Gastrocnemius medialis (tissue), 4 donors: ENCODE results near the gene USE1. TPM values are rescaled to one million over a fixed set of nuclear protein-coding genes. Genes with fewer than 3 reads are reported as not detected.

ENCODE experiments used
- ATAC-seq, 2 donors: fragments of 150-250 bp; one replicate each; pipeline ENCODE4 v1.9.1; 2016
- DNase-seq, 2 donors: peaks; one replicate each; pipeline ENCODE4 v3.0.0-alpha.2; 2019
- H3K27ac ChIP-seq, 4 donors: fragments of 200-600 bp; sonication (generic); 1 replicate in 1 of 4; 2 replicates in 3 of 4; pipeline ENCODE4 v1.5.1; 2016 to 2018; ENCODE audit warnings: mild to moderate bottlenecking in 2 of 4, moderate library complexity in 1 of 4
- H3K27me3 ChIP-seq, 3 donors: fragments of 200-600 bp; sonication (generic) in 2 of 3; 1 replicate in 1 of 3; 2 replicates in 2 of 3; pipeline versions ENCODE4 v1.5.1 to v1.6.0; 2016 to 2019; ENCODE audit warnings: mild to moderate bottlenecking in 1 of 3, moderate library complexity in 1 of 3
- H3K36me3 ChIP-seq, 2 donors: fragments of 200-600 bp; sonication (generic) in 1 of 2; one replicate each; pipeline ENCODE4 v1.5.1; 2017 to 2018
- H3K4me1 ChIP-seq, 2 donors: fragments of 200-600 bp; sonication (generic) in 1 of 2; one replicate each; pipeline ENCODE4 v1.5.1; 2016 to 2017; ENCODE audit warnings: mild to moderate bottlenecking in 2 of 2
- H3K4me3 ChIP-seq, 4 donors: fragments of 200-600 bp; sonication (generic) in 3 of 4; 1 replicate in 1 of 4; 2 replicates in 3 of 4; pipeline ENCODE4 v1.5.1; 2016 to 2019; ENCODE audit warnings: mild to moderate bottlenecking in 2 of 4
- H3K9me3 ChIP-seq, 3 donors: fragments of 200-600 bp; sonication (generic) in 2 of 3; 1 replicate in 1 of 3; 2 replicates in 2 of 3; pipeline ENCODE4 v1.5.1; 2016 to 2019
- CTCF ChIP-seq, 5 experiments: fragments of 450-650 bp in 3 of 5; fragments of 200-600 bp in 2 of 5; sonication (generic) in 2 of 5; IDR thresholded peaks in 4 of 5; conservative IDR thresholded peaks in 1 of 5; 1 replicate in 4 of 5; 2 replicates in 1 of 5; pipeline ENCODE4 v1.5.1; 2016 to 2019; ENCODE audit warnings: antibody characterized with exemption in 5 of 5, mild to moderate bottlenecking in 3 of 5, moderate library complexity in 3 of 5
- POLR2A ChIP-seq, 2 donors: fragments of 450-650 bp; IDR thresholded peaks; one replicate each; pipeline ENCODE4 v1.6.1; 2017; ENCODE audit warnings: antibody characterized with exemption in 2 of 2, mild to moderate bottlenecking in 2 of 2, moderate library complexity in 2 of 2
- in situ Hi-C, 4 donors: fragments of 200-750 bp; cut with MboI; loops; one replicate each; pipeline versions ENCODE4 v1.15.0 to v1.8.0; 2017; ENCODE audit warnings: low sequenced_read_pairs in 4 of 4
- intact Hi-C: fragments of 100-400 bp; cut with DNase I; formaldehyde crosslinking; loops from one replicate; pipeline ENCODE4 v1.15.1; 2023; ENCODE audit warnings: low total_unique reads
- total RNA-seq, 4 donors: library from RNA; depleted of rRNA; stranded (reverse); fragments of >200 nt; gene quantifications; one replicate each; pipeline versions ENCODE4 v1.1.0 to v1.2.3, GENCODE V29; 2016

USE1 gene
- total RNA-seq, 4 donors from 2014 or later = 14.1 to 39.9 (median 22.3) TPM

- H3K36me3 ChIP-seq = peaks cover 0 to 34% of the 10 kb centered on the region in 2 donors
- no peaks in the 10 kb centered on the region for H3K27me3 ChIP-seq
- intact Hi-C loops (no loop called here), in situ Hi-C loops (no loop called here)
- no peaks in the 10 kb centered on the region for H3K9me3 ChIP-seq
- no peak overlapping the region for H3K4me3 ChIP-seq
- ATAC-seq = no peak
- TF ChIP-seq CTCF (IDR thresholded peaks at IDR 0.05 in 4 of 5, conservative IDR thresholded peaks at IDR 0.05 in 1 of 5) (no peak), POLR2A (IDR thresholded peaks at IDR 0.05) (no peak)
- no peak overlapping the region for H3K27ac ChIP-seq
- H3K4me1 ChIP-seq = no peaks in the 10 kb centered on the region
- no peak for DNase-seq
These were observed 42.4 kb upstream of the USE1 start for GRCh38 chr19:17172624-17173345.

- DNase-seq (no peak), ATAC-seq (no peak)
- Histone ChIP-seq H3K27ac (no peak overlapping the region), H3K4me1 (no peaks in the 10 kb centered on the region), H3K9me3 (no peaks in the 10 kb centered on the region), H3K4me3 (no peak overlapping the region), H3K36me3 (peaks cover 0 to 14% of the 10 kb centered on the region in 2 donors), H3K27me3 (no peaks in the 10 kb centered on the region)
- intact Hi-C loops = no loop called here
- in situ Hi-C loops = no loop called here
- TF ChIP-seq CTCF (IDR thresholded peaks at IDR 0.05 in 4 of 5, conservative IDR thresholded peaks at IDR 0.05 in 1 of 5) = no peak
- TF ChIP-seq POLR2A (IDR thresholded peaks at IDR 0.05) = no peak
These were observed 36.9 kb upstream of the USE1 start for GRCh38 chr19:17178291-17178690.

GRCh38 chr19:17180997-17181702 is 34.0 kb upstream of the USE1 start:
- Histone ChIP-seq H3K36me3 (peaks cover 0 to 15% of the 10 kb centered on the region in 2 donors), H3K27me3 (no peaks in the 10 kb centered on the region), H3K4me3 (no peak overlapping the region), H3K4me1 (no peaks in the 10 kb centered on the region), H3K27ac (no peak overlapping the region), H3K9me3 (no peaks in the 10 kb centered on the region)
- DNase-seq (no peak), ATAC-seq (no peak)
- TF ChIP-seq POLR2A (IDR thresholded peaks at IDR 0.05) (no peak), CTCF (IDR thresholded peaks at IDR 0.05 in 4 of 5, conservative IDR thresholded peaks at IDR 0.05 in 1 of 5) (no peak)
- in situ Hi-C loops (no loop called here), intact Hi-C loops (no loop called here)

GRCh38 chr19:17183271-17183761 is 31.8 kb upstream of the USE1 start:
- no peaks in the 10 kb centered on the region for H3K4me1 ChIP-seq
- ATAC-seq (no peak), DNase-seq (no peak)
- peaks cover 0 to 6% of the 10 kb centered on the region in 2 donors for H3K36me3 ChIP-seq
- TF ChIP-seq CTCF (IDR thresholded peaks at IDR 0.05 in 4 of 5, conservative IDR thresholded peaks at IDR 0.05 in 1 of 5) (no peak), POLR2A (IDR thresholded peaks at IDR 0.05) (no peak)
- no peaks in the 10 kb centered on the region for H3K27me3 ChIP-seq
- H3K9me3 ChIP-seq = no peaks in the 10 kb centered on the region
- intact Hi-C loops (no loop called here), in situ Hi-C loops (no loop called here)
- H3K4me3 ChIP-seq = no peak overlapping the region
- H3K27ac ChIP-seq = no peak overlapping the region
